Measurements from ENCODE around the gene TOP3B.

The TOP3B gene

DNA sequence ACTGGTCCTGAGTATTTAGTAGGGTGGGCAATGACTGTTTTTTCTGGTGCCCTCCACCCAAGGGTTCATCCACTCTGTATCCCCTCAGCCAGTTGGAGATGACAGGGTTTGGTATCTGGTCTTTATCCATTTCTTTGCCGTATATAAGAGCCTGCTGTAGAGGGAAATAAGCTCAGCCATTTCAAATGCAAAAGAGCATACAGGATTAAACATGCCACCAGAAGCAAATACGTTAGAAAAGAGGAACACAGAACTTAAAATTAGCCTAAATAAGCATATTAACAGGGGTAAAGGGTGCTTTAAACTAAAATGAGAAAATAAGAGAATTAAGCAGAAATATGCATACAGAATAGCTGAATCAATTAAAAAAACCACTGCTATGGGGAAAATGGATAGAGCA lies 27.8 kb upstream of the TOP3B start:
- DNase-seq = no peak

DNA sequence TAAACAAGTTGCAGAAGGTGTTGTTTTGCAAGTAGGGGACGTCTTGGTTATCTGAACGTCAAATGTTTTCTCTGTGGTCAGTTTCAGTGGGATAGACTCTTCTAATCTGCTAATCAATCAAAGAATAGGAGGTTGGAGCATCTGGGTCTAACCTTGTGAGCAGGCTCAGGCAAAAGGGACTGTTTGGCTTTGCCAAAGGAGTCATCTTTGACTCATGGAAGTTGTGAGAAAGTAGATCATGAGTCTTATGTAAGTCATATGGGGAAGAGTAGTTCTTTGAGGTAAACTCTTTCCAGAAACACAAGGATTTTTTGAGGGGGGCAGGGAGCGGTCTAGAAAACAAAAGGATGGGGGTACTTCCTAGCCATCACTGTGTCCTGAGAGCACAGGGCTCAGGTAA lies 27.1 kb upstream of the TOP3B start:
- no peak for DNase-seq

DNA sequence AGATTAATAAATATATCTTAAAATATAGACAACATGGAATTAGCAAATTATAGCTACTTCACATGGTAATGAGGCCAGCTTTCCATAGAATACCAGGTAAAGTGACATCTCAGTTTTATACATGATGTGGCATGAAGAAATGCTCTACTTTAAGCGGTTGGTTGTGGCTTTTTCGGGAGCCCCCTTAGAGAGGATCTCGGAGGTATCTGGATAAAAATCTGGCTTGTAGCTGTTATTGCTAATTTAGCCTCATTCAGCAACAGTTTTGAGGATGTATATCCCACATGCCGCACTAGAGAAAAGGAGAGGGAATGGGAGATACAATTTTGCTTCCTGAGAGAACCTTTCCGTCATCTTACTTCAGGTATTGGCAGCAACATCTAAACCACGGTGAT lies 24.0 kb upstream of the TOP3B start:
- DNase-seq = no peak

DNA sequence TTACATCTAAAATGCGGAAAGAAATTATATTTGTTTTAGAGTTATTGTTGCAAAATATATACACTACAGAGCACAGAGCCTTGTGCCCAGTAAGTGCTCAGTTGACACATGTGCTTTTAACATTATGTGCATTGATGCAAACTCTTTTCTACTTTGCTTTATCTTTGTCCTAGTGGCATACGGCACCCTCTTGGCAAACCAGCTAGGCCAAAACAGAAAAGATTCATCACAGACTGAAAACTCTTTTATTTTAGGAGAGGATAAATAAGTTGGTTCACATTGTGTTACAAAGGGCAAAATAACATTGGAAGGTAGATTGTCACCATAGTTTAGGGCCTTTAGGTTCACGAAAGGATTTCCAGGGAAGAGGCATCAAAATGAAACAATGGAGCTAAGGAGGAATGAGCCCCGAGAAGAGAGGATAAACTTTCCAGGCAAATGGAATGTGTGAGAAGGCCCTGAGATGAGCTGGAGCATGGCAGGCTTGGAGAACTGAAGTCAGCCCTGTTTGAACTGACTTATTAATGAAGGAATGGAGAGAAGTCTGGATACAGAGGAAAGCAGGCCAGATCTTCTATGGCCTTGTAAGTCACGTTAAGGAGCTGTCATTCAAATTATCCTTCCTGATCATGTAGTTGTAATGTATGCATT lies 23.5 kb upstream of the TOP3B start:
- no peak for DNase-seq

DNA sequence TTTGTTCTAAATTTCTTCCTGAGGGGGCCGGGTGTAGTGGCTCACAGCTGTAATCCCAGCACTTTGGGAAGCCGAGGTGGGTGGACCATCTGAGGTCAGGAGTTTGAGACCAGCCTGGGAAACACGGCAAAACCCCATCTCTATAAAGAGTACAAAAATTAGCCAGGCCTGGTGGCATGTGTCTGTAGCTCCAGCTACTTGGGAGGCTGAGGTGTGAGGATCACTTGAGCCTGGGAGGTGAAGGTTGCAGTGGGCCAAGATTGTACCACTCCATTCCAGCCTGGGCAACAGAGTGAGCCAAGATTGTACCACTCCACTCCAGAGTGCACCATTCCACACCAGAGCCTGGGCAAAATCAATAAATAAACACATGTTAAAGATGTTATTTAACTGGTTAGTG lies 20.6 kb upstream of the TOP3B start:
- DNase-seq = no peak

DNA sequence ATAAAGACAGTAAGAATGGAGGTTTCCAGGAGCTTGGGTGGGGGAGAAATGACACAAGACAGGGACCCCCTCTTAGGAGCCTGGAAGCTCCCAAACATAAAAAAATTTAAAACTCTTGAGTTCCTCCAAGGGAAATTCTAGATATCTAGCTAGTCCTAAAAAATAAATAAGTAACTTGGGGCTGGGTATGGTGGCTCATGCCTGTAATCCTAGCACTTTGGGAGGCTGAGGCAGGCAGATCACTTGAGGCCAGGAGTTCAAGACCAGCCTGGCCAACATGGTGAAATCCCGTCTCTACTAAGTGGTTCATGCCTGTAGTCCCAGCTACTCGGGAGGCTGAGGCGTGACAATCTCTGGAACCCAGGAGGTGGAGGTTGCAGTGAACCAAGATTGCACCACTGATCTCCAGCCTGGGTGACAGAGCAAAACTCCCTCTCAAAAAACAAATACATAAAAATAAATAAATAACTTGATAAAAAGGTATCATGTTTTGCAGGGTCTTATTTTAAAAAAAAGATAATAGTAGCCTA lies 20.0 kb upstream of the TOP3B start:
- DNase-seq = no peak

DNA sequence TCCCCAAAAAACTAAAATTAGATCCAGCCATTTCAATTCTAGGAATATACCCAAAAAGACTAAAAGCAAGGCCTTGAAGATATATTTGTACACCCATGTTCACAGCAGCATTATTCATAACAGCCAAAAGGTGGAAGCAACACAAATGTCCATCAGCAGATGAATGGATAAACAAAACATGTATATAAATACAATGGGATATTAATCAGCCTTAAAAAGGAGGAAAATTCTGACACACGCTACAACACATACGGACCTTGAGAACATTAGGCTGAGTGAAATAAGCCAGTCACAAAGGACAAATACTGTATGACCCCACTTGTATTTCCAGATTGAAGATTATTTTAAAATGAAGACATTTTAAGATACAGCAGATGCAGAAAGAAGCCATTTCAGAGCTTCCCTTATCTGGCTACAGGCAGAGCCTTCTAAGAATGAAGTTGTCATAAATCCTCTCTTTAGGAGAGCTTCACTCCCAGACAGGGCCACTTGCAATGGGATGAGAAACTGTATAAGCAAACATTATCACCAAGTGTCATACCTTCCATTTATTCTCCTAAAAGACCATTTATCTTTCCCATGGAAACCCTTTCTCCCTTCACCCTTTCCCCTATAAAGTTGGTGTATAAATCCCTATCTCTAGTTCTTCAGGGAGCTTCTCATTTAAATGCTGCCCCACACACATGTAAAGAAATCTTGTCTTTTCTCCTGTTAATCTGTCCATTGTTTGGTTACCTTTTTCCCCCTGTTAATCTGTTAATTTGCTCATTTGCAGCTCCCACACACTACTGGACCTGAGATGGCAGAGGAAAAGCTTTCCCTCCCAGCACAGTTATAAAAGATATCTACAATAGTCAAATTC lies 19.3 kb upstream of the TOP3B start:
- DNase-seq = no peak

DNA sequence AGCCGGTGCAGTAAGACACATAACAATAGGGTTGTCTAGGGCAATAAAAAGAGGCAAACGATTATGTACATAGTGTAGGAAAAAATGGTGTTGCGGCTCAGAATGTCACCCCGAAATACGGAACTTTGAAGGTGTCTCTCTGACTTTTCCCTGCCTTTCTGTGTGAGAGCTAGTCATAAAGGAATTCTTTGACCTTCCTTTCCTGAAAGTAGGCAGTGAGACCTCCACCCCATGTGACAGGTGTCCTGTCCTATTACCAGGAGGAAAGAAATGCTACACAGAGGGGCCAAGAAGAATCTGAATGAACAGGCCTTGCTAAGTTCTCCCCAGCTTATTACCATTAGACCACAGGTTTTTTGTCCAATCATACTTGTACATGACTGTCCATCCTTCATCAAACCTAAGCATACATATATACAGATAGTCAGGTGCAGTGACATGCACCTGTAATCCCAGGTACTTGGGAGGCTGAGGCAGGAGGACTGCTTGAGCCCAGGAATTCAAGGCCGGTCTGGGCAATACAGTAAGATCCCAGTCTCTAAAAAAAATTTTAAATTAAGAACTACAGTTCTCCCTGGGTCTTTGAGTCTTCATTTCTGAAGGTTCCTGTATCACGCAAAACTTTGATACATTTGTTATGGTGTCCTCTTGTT lies 16.1 kb upstream of the TOP3B start:
- DNase-seq = no peak

DNA sequence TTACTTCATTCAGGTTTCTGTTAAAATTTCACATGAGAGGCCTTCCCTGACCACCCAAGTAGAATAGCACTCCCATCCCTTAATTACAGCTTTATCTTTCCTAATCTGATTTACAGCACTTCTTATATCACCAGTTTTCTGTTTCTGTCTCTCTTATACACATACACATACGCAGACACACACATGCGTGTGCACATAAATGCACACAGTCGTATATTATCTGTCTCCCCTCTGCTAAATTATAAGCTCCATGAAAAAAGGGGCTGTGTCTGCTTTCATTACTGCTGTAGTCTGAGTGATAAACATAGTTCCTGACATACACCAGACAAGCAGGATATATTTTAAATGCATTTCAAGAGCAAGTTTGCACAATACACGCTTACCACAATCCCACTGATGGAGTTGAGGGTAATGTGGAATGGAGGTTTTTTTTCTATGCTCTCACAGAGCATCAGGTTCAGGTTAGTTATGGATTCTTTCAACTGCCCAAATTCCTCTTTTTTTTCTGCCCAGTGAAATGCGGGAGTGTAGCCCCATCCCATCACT lies 13.7 kb upstream of the TOP3B start:
- no peak for DNase-seq

DNA sequence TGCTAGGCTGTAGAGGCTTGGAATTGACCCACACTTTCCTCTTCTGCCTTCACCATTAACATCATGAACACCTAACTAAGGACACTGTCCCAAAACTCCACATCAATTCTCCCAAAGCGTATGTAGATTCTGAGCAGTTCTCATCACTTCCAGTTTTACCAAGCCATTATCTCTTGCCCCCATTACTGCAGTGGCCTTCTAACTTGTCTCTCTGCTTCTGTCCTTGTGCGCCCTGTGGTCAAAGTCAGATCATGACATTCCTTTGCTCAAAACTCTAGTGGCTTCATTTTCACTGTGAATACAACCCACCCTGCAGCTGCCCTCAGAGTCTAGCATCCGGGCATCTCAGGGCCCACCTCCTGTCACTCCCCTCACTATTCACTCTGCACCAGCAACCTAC lies 13.1 kb upstream of the TOP3B start:
- DNase-seq = no peak

DNA sequence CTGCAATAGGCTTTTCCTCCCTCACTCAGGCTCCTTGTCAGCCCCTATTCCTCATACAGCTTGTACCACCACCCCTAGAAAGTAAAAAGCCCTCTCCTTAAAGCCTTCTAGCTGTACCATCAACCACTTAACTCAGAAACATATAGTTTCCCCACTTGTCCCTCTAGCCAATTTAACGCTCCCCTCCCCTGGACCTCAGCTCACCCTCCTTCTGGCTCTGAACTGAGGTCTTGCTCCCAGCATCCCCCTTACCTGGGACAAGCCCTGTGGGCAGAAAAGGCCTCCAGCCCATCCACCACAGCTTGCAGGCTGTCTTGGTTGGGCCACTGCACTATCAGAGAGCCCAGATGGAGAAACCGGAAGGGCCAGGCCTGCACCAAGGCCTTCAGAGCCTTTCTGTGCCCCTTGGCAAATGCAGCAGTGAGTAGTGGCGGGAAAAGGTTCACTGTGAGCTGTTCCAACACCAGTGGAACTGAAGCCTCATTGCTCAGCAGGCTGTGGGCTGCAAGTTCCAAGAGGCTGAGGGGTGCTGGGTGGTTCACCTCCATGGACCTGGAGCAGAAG lies 12.4 kb upstream of the TOP3B start:
- no peak for DNase-seq

DNA sequence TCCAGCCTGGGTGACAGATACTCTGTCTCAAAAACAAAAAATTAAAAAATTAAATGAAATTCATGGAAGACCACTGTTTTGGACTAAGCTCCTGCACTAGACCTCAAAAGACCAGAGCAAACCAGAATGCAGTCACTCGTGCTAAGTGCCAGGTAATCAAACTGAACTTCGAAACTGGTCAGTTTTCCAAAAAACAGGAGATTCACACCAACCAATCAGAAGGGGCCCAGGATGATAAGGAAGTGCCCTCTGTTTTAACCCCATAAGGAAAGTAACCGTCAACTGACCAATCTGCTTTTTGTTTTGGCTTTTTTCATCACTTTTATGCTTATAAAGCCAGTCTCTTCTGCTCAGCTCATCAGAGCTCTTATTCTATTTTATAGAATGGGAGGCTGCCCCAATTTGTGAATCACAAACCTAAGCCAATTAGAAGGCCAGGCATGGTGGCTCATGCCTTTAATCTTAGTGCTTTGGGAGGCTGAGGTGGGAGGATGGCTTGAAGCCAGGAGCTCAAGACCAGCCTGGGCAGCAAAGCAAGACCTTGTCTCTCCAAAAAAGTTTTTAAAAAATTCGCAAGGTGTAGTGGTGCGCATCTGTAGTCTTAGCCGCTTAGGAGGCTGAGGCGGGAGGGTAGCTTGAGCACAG lies 10.1 kb upstream of the TOP3B start:
- no peak for DNase-seq

DNA sequence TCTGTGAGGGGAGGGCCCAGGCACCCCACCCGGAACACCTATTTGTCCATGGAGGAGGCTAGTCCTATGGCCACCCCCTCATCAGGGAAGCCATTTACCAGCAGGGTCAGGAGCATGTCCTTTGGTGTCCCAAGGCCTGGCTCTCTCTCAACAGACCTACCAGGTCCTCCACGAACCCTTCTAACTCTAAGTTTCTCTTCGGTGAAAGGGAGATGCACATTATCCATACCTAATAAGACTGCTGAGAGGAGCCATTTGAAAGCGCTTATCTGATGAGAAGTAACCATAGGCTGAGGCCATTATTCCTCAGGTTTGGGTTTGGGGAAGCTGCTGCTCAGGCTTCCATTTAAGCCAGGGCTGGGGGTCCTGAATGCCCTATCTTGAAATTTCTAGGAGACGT lies 9.2 kb upstream of the TOP3B start:
- DNase-seq = no peak

DNA sequence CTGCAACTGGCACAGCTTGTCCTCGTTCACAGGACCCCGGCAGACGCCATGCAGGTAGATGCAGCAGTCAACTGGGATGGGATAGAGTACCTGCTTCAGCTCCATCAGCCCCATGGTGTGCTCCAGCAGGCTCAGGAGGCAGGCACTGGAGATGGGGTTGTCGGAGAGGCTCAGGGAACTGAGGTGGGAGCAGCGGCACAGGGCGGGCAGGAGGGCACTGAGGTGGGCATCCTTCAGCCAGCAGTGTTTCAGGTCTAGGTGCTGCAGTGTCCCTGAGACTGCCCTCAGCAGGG lies 8.7 kb upstream of the TOP3B start:
- DNase-seq = no peak

DNA sequence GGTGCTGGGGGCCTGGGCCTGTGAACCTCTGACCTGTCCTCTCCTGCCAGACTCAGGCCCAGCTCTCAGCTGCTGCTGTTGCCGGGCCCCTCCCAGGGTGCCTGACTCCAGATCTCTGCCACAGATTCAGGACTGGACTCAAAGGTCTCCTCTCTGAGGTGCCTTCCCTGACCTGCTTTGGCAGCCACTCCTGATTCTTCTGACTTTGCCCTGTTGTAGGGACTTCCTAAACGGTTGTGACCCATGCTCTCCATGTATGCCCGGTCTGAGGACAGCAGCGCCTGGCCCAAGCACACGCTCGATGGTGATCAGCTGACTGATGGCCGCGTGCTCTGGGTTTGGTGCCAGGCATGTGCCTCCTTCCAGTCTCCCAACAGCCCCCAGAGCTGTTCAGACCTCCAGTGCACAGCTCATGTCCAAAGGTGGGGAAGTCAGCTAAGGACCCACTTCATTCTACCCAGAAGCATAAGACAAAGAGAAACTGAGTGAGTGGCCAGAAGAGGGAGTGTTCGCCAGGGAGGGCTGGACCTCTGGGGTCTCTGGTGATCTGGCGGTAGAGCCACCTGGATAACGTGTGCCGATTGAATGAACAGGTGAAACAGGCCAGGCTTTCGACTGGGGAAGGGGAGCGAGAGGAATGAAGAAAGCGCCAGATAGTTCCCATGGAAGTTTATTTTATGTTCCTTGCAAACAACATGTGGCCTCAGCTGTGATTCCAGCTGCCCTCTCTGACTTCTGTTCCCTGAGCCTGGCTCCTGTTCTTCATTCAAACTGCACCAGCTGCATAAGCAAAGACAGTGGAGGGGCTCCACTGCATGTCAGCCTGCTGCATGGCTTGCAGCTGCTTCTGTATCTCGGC lies 8.1 kb upstream of the TOP3B start:
- DNase-seq = no peak

DNA sequence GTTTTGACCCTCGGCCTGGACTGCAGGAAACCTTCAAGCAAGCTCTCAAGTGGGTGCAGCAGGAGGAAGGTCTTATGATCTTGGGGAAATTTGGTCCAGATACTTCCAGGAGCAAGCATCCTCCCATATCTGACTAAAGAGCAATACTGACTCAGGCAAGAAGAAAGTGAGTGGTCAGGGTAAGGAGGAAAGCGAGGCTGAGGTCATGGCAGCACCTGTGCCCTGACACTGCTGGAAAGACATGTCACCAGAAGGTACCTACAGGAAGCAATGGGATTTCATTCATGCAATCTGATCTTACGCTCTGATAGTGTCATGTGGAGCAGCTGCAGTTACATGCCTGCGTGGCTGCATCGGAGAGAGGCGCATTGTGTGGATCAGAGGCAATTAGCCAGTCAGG lies 6.5 kb upstream of the TOP3B start:
- DNase-seq = no peak

DNA sequence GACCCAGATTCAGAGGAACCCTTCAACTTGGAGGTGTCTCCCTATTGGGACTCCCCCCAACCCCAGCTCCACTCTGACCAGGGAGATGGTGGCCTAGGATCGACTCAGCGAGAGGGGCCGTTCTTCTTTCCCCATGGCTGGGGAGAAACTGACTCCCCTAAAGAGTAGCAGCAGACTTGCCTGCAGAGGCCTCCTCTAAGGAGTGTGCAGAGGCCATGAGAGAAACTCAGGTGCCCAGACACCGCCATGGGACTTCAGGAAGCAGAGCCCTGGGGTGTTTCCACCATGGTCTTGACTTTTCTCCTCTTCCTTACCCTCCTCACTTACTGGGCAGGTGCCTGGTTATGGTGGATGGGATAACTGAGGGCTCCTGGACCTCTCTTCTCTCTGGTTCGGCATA lies 2.6 kb upstream of the TOP3B start:
- no peak for DNase-seq

DNA sequence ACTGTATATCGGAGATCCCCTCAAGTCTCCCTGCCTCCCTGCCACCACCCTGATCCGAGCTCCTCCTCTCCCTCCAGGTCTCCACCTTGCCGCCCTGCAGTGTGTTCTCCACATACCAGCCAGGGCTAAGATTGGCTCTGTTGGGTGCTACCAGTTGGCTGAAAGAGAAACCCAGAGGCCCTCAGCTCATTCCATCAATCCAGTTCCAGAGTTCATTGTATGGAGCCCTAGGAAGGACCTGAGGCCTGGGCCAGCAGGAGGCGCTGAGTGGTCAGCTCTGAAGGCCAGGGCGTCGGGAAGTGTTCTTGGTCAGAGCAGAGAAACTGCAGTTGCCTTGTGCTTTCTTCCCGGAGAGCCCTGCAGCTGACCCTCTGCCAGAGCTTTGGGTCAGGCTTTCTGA lies 2.2 kb upstream of the TOP3B start:
- DNase-seq = no peak

DNA sequence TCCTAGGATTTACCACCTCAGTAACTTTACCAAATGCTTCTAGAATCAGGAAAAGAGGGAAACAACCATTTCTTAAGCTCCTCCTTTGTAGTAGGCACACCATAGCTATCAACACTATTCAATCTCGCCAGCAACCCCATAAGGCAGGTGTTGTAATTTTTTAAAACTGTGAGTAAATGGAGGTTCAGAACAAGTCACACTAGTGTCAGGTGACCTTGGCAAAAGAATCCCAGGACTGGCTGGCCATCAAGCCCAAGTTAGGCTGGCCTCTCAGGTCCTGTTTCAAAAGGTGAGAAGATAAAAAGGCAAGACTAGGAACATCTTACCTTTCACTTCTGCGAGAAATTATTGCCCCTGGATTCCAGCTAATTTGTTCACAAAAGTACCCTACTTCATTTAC lies 713 bp downstream of the TOP3B start:
- DNase-seq = no peak

DNA sequence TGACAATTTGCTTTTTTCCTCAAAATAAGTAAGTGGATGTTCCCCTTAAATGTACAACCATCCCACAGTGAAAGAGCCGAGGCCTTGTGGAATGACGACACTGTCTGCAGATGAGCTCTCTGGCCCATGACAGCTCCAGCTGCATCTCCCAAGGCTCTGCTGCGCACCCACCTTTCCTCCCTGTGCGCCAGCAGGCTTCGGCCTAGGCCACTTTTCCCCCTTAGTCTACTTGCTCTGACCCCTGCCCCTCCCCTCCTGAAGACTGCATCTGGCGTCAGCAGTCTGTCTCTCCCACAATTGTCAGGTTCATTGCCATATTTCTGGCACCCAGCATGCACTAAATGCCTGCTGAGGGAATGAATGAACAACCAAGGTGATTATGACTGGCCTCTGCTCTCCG lies 2.0 kb downstream of the TOP3B start:
- DNase-seq = no peak

DNA sequence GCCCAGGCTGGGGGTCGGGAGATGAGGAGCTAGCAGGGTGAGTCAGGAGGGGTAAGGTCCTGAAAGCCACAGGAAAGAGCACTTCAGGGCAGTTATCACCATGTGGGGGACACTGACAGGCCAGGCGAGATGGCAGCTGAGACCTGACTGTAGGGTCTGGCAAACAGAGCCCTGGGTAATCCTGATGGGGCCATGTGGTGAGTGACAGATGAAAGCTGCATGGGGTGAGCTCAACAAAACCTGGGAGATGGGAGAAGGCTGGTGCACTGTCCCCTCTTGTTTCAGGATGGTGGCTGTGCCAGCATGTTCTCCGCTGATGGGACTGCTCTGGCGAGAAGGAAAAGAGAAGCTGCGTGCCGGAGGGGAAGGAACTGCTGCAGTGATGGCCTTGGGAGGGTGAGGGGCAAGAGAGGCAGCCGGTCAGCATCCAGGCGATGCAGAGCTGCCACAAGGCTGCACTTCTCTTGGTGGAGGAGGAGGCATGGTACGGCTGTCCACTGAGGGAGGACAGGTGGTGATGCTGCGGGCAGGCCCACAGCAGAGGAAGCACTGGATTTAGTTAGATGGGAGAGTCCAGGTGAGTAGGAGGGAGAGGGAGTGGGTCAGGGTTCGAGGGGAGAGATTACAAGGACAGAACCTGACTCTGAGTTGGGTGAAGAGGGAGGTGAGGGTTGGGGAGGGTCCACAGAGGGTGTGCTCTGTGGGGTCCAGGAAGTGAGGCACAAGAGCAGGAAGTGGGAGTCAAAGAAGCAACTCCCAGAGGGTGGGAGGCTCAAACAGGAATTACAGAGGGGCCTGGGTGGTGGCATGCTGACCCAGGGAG lies 3.8 kb downstream of the TOP3B start:
- no peak for DNase-seq

All from activated CD4-positive, alpha-beta T cell treated with anti-CD3 and anti-CD28 coated beads for 48 hours (primary cell).